CD8-positive, alpha-beta memory T cell (primary cell): ENCODE results near the gene TULP3. TPM values are rescaled to one million over a fixed set of nuclear protein-coding genes. Genes with fewer than 3 reads are reported as not detected.

Experiments used
- CTCF ChIA-PET: fragments of 350-600 bp; sonication (Branson Sonifier 250); formaldehyde crosslinking; loops from one replicate; lab custom pipeline; 2021; ENCODE audit warnings: antibody characterized with exemption; lab: Charles Lee
- POLR2A ChIA-PET: fragments of 350-600 bp; sonication (Branson Sonifier 250); formaldehyde crosslinking; loops from one replicate; lab custom pipeline; 2021; ENCODE audit warnings: antibody characterized with exemption; lab: Charles Lee
- DNase-seq, 5 donors: peaks; one replicate each; pipeline versions ENCODE4 v3.0.0 to v3.0.0-alpha.2; 2020 to 2022; ENCODE audit warnings: mixed read lengths in 1 of 5
- H3K27ac ChIP-seq: one replicate; pipeline ENCODE4 v1.7.0; 2013; ENCODE audit warnings: low read depth, mild to moderate bottlenecking, low read length, moderate library complexity
- H3K27me3 ChIP-seq: 2 replicates; pipeline ENCODE4 v1.7.0; 2013; ENCODE audit warnings: low read length, mild to moderate bottlenecking; ENCODE audit not compliant: insufficient read depth, poor library complexity, severe bottlenecking
- H3K36me3 ChIP-seq: 2 replicates; pipeline ENCODE4 v1.7.0; 2013; ENCODE audit warnings: mild to moderate bottlenecking, low read length, moderate library complexity; ENCODE audit not compliant: insufficient read depth
- H3K4me1 ChIP-seq: 2 replicates; pipeline ENCODE4 v1.7.0; 2013; ENCODE audit warnings: mild to moderate bottlenecking, low read length, moderate library complexity; ENCODE audit not compliant: insufficient read depth
- H3K4me3 ChIP-seq: 2 replicates; pipeline ENCODE4 v1.7.0; 2013; ENCODE audit warnings: mild to moderate bottlenecking, low read length
- H3K9me3 ChIP-seq: 2 replicates; pipeline ENCODE4 v1.7.0; 2013; ENCODE audit warnings: mild to moderate bottlenecking, low read length
- H3K27ac Mint-ChIP-seq, 8 donors: one replicate each; pipeline ENCODE4 v1.8.0; 2020 to 2021; ENCODE audit warnings: mixed read lengths in 8 of 8, mild to moderate bottlenecking in 6 of 8, inconsistent platforms in 3 of 8, moderate library complexity in 3 of 8
- H3K27me3 Mint-ChIP-seq, 2 donors: one replicate each; pipeline ENCODE4 v1.8.0; 2020 to 2021; ENCODE audit warnings: mixed read lengths in 2 of 2, mild to moderate bottlenecking in 1 of 2, moderate library complexity in 1 of 2
- H3K36me3 Mint-ChIP-seq, 3 donors: one replicate each; pipeline ENCODE4 v1.8.0; 2020 to 2021; ENCODE audit warnings: mixed read lengths in 3 of 3, inconsistent platforms in 1 of 3, mild to moderate bottlenecking in 1 of 3
- H3K4me1 Mint-ChIP-seq, 3 donors: one replicate each; pipeline ENCODE4 v1.8.0; 2020 to 2021; ENCODE audit warnings: mixed read lengths in 3 of 3, inconsistent platforms in 1 of 3, mild to moderate bottlenecking in 1 of 3
- H3K4me3 Mint-ChIP-seq, 7 donors: one replicate each; pipeline ENCODE4 v1.8.0; 2020 to 2021; ENCODE audit warnings: mixed read lengths in 7 of 7, mild to moderate bottlenecking in 6 of 7, moderate library complexity in 4 of 7, inconsistent platforms in 2 of 7
- H3K9me3 Mint-ChIP-seq, 5 donors: one replicate each; pipeline ENCODE4 v1.8.0; 2020 to 2022; ENCODE audit warnings: mixed read lengths in 5 of 5, mild to moderate bottlenecking in 3 of 5, moderate library complexity in 2 of 5, inconsistent platforms in 1 of 5
- polyA plus RNA-seq: library from polyadenylated mRNA; unstranded; fragments of 300-500 nt; fragmentation: Illumina TruSeq; gene quantifications from one replicate; pipeline ENCODE4 v1.2.3, GENCODE V29; 2021
- total RNA-seq, 2 experiments: library from RNA; stranded (reverse); gene quantifications; one replicate each; pipeline ENCODE4 v1.2.3, GENCODE V29; 2021

TULP3 gene
- total and polyA plus RNA-seq, 3 experiments from 2014 or later, result 9.1 to 9.7 (median 9.3) TPM

- Mint-ChIP-seq H3K4me1 (peaks cover 5 to 13% (median 11%) of the 10 kb centered on the region in 3 donors), H3K9me3 (peaks cover 0 to 1% (median 0%) of the 10 kb centered on the region in 5 donors), H3K27me3 (peaks cover 22 to 38% of the 10 kb centered on the region in 2 donors), H3K36me3 (no peaks in the 10 kb centered on the region), H3K27ac (no peak overlapping the region), H3K4me3 (no peak overlapping the region)
- Histone ChIP-seq H3K27ac (no peak overlapping the region), H3K36me3 (no peaks in the 10 kb centered on the region), H3K4me1 (no peaks in the 10 kb centered on the region), H3K4me3 (no peak overlapping the region), H3K27me3 (peaks cover 4% of the 10 kb centered on the region), H3K9me3 (no peaks in the 10 kb centered on the region)
- DNase-seq, result no peak
- ChIA-PET POLR2A (no interaction called here), CTCF (no interaction called here)
These were observed 73.1 kb downstream of the TULP3 start for GRCh38 chr12:2963760-2964292.

DNA sequence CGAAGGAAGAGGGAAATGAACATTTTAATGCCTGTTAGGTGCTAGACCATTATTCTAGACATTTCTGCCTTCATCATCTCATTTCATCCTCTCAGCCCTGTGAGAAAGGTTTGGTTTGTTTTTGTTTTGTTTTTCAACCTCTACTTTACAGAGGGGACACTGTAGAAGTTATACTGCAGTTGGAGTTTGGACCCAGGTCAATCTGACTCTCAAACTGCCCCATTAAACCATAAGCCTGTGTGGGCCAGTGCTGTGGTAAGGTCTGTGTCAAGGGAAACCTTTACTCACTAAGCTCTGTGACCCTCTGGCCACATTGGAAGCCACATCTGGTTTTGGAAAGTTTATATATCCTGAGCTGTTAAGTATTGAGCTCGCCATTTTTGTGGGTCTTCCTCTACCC is 77.0 kb downstream of the TULP3 start:
- Histone ChIP-seq H3K27me3 (no peaks in the 10 kb centered on the region), H3K4me3 (no peak overlapping the region), H3K36me3 (no peaks in the 10 kb centered on the region), H3K27ac (no peak overlapping the region), H3K9me3 (no peaks in the 10 kb centered on the region), H3K4me1 (no peaks in the 10 kb centered on the region)
- Mint-ChIP-seq H3K27ac (no peak overlapping the region), H3K4me3 (no peak overlapping the region), H3K9me3 (peaks cover 0 to 1% (median 0%) of the 10 kb centered on the region in 5 donors), H3K27me3 (peaks cover 9 to 21% of the 10 kb centered on the region in 2 donors), H3K4me1 (no peaks in the 10 kb centered on the region), H3K36me3 (no peaks in the 10 kb centered on the region)
- CTCF ChIA-PET, result interaction anchor here (1.5 kb wide), 1 partner anchor 333 kb away, joined by 4 read pairs; no protein-coding TSS in a partner anchor
- POLR2A ChIA-PET, result interaction anchor here (0.6 kb wide), 1 partner anchor 13 kb away, joined by 3 read pairs; no protein-coding TSS in a partner anchor
- no peak for DNase-seq

GRCh38 chr12:2970744-2971143 is 80.1 kb downstream of the TULP3 start:
- no peaks in the 10 kb centered on the region for H3K9me3 ChIP-seq

GRCh38 chr12:2973566-2973965 is 82.9 kb downstream of the TULP3 start:
- no peaks in the 10 kb centered on the region for H3K36me3 ChIP-seq
- H3K27me3 Mint-ChIP-seq, result peaks cover 1 to 12% of the 10 kb centered on the region in 2 donors
- H3K4me3 ChIP-seq, result no peak overlapping the region
- ChIA-PET POLR2A (no interaction called here), CTCF (interaction anchor here (1.1 kb wide), 1 partner anchor 13 kb away, joined by 3 read pairs; no protein-coding TSS in a partner anchor)
- H3K4me1 ChIP-seq, result no peaks in the 10 kb centered on the region
- H3K4me1 Mint-ChIP-seq, result no peaks in the 10 kb centered on the region
- H3K27ac Mint-ChIP-seq, result no peak overlapping the region
- H3K4me3 Mint-ChIP-seq, result no peak overlapping the region
- H3K27ac ChIP-seq, result no peak overlapping the region
- no peaks in the 10 kb centered on the region for H3K36me3 Mint-ChIP-seq
- DNase-seq, result peak in 1 of 5 donors; percentile 44
- H3K27me3 ChIP-seq, result no peaks in the 10 kb centered on the region
- no peaks in the 10 kb centered on the region for H3K9me3 ChIP-seq
- no peaks in the 10 kb centered on the region for H3K9me3 Mint-ChIP-seq

More at GRCh38 chr12:2970744-2971143, 80.1 kb downstream of the TULP3 start:
- Mint-ChIP-seq H3K27ac (no peak overlapping the region), H3K4me3 (no peak overlapping the region), H3K9me3 (no peaks in the 10 kb centered on the region), H3K36me3 (no peaks in the 10 kb centered on the region), H3K27me3 (peaks cover 1 to 17% of the 10 kb centered on the region in 2 donors), H3K4me1 (no peaks in the 10 kb centered on the region)
- ChIA-PET POLR2A (no interaction called here), CTCF (no interaction called here)
- Histone ChIP-seq H3K4me1 (no peaks in the 10 kb centered on the region), H3K27ac (no peak overlapping the region), H3K4me3 (no peak overlapping the region), H3K27me3 (no peaks in the 10 kb centered on the region), H3K36me3 (no peaks in the 10 kb centered on the region)
- no peak for DNase-seq

DNA sequence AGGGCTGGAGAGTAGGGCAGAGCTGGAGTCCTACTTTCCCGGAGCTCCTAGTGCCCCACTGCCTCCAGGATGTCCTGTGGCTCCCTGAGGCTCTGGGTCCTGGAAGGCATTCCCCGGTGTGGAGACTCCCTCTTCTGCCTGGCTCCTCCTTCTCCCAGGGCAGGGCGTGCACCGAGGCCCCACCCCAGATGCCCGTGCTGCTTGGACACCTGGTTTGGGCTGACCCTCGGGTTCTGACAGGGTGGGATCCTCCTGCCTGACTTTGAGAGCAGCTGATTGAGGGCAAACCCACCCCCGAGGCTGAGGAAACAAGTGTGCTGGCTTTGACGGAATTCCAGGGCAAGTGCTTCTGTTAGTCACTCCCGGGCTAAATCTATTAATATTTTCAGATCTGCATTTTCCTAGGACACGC is 83.9 kb downstream of the TULP3 start:
- Mint-ChIP-seq H3K4me1 (no peaks in the 10 kb centered on the region), H3K9me3 (no peaks in the 10 kb centered on the region), H3K27ac (no peak overlapping the region), H3K36me3 (no peaks in the 10 kb centered on the region), H3K4me3 (no peak overlapping the region), H3K27me3 (peaks cover 1 to 13% of the 10 kb centered on the region in 2 donors)
- ChIA-PET CTCF (no interaction called here), POLR2A (no interaction called here)
- Histone ChIP-seq H3K27ac (no peak overlapping the region), H3K36me3 (no peaks in the 10 kb centered on the region), H3K27me3 (no peaks in the 10 kb centered on the region), H3K4me1 (no peaks in the 10 kb centered on the region), H3K9me3 (no peaks in the 10 kb centered on the region), H3K4me3 (no peak overlapping the region)
- peak in 1 of 5 donors; percentile 26 for DNase-seq

DNA sequence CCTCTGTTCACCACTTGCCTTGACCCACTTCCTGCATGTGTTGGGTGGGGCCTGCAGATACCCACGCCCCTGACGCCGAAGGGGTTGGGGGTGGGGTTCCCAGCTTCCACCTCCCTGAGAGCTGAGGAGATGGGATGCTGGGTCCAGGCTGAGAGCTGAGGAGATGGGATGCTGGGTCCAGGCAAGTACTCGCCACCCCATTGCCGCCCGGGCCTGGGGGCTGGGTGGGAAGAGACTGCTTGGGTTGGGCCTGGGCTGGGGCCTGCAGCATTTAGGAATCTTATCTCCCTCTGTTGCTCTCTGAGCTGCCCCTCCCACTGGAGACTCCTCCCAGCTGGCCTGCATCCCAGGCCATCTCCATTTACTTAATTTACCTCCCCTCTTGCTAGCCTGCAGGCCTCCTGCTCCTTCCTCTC is 85.9 kb downstream of the TULP3 start:
- CTCF ChIA-PET, result no interaction called here
- peaks cover 0 to 11% of the 10 kb centered on the region in 2 donors for H3K27me3 Mint-ChIP-seq
- no peak overlapping the region for H3K4me3 ChIP-seq

GRCh38 chr12:2977776-2978175 is 87.1 kb downstream of the TULP3 start:
- Histone ChIP-seq H3K27me3 (no peaks in the 10 kb centered on the region), H3K4me3 (no peak overlapping the region), H3K36me3 (no peaks in the 10 kb centered on the region), H3K4me1 (no peaks in the 10 kb centered on the region), H3K9me3 (no peaks in the 10 kb centered on the region), H3K27ac (no peak overlapping the region)
- H3K9me3 Mint-ChIP-seq, result no peaks in the 10 kb centered on the region
- H3K27me3 Mint-ChIP-seq, result peaks cover 0 to 10% of the 10 kb centered on the region in 2 donors
- ChIA-PET POLR2A (no interaction called here), CTCF (no interaction called here)
- H3K4me3 Mint-ChIP-seq, result no peak overlapping the region
- no peak overlapping the region for H3K27ac Mint-ChIP-seq
- no peaks in the 10 kb centered on the region for H3K4me1 Mint-ChIP-seq
- peak in 1 of 5 donors; percentile 18 for DNase-seq
- no peaks in the 10 kb centered on the region for H3K36me3 Mint-ChIP-seq

More for the DNA sequence above, 85.9 kb downstream of the TULP3 start:
- H3K27me3 ChIP-seq, result no peaks in the 10 kb centered on the region
- no peaks in the 10 kb centered on the region for H3K9me3 Mint-ChIP-seq
- POLR2A ChIA-PET, result no interaction called here
- DNase-seq, result peak in 1 of 5 donors; percentile 30
- no peaks in the 10 kb centered on the region for H3K36me3 Mint-ChIP-seq
- no peaks in the 10 kb centered on the region for H3K36me3 ChIP-seq
- no peaks in the 10 kb centered on the region for H3K4me1 Mint-ChIP-seq
- no peak overlapping the region for H3K4me3 Mint-ChIP-seq
- H3K27ac Mint-ChIP-seq, result no peak overlapping the region
- no peaks in the 10 kb centered on the region for H3K4me1 ChIP-seq
- H3K27ac ChIP-seq, result no peak overlapping the region
- H3K9me3 ChIP-seq, result no peaks in the 10 kb centered on the region

DNA sequence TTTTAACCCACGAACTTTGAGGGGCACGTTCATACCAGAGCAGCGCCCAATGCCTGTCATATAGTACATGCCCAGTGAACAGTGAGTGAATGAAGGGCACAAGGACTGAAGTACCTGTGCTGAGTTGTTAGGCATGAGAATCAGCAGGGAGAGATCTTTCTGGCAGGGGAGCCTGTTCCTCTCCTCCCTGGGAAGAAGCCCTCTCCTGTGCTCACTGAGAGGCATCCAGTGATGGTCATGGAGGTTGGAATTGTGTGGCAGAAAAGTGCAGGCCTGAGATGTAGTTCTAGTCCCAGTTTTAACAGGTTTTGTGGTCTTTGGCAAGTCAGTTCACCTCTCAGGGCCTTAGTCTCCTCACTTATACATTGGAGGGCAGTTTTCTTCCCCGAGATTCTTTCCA is 89.1 kb downstream of the TULP3 start:
- no peaks in the 10 kb centered on the region for H3K36me3 Mint-ChIP-seq
- no peak overlapping the region for H3K27ac Mint-ChIP-seq
- no peak overlapping the region for H3K4me3 Mint-ChIP-seq
- Histone ChIP-seq H3K36me3 (no peaks in the 10 kb centered on the region), H3K27me3 (no peaks in the 10 kb centered on the region), H3K4me3 (no peak overlapping the region), H3K9me3 (no peaks in the 10 kb centered on the region), H3K27ac (no peak overlapping the region), H3K4me1 (no peaks in the 10 kb centered on the region)
- POLR2A ChIA-PET, result interaction anchor here (0.7 kb wide), 1 partner anchor 543 kb away, joined by 3 read pairs; no protein-coding TSS in a partner anchor
- no peaks in the 10 kb centered on the region for H3K9me3 Mint-ChIP-seq
- H3K27me3 Mint-ChIP-seq, result peaks cover 0 to 3% of the 10 kb centered on the region in 2 donors
- peak in 1 of 5 donors; percentile 6 for DNase-seq
- H3K4me1 Mint-ChIP-seq, result no peaks in the 10 kb centered on the region
- CTCF ChIA-PET, result no interaction called here
